IMR-90 (cell line): ENCODE data around the gene NPC1. TPM values are rescaled to one million over a fixed set of nuclear protein-coding genes. Genes with fewer than 3 reads are reported as not detected.

Experiments used
- ATAC-seq: fragments of 200-7000 bp; cut with Tn5 transposase; 2 replicates; pipeline ENCODE4 v1.9.1; 2020; ENCODE audit warnings: low read depth, mild to moderate bottlenecking, moderate library complexity
- BruUV-seq: library from RNA; stranded (reverse); fragments of 400-500 nt; replicated peaks from 2 replicates; lab custom pipeline; 2021; lab: Mats Ljungman, UMichigan
- CTCF ChIA-PET: fragments of 300-600 bp; formaldehyde crosslinking; extraction: SDS; loops from one replicate; lab custom pipeline; 2021; ENCODE audit warnings: antibody characterized with exemption; lab: Yijun Ruan, JAX
- POLR2A ChIA-PET: fragments of 300-600 bp; sonication (Branson Sonifier 250); formaldehyde crosslinking; loops from one replicate; lab custom pipeline; 2022; ENCODE audit warnings: antibody characterized with exemption; ENCODE audit not compliant: unreplicated experiment; lab: Charles Lee
- DNase-seq: peaks from one replicate; pipeline ENCODE4 v3.0.0; 2013
- H2AFZ ChIP-seq: replicated peaks from 2 replicates; pipeline ENCODE3; 2013; ENCODE audit warnings: low read length, mild to moderate bottlenecking; ENCODE audit not compliant: poor library complexity
- H2AK5ac ChIP-seq: 2 replicates; pipeline ENCODE4 v1.6.1; 2013; ENCODE audit warnings: low read depth, low read length, inconsistent platforms
- H2AK9ac ChIP-seq: replicated peaks from 2 replicates; pipeline ENCODE3; 2013; ENCODE audit warnings: mild to moderate bottlenecking, low read depth, low read length, moderate library complexity; ENCODE audit not compliant: poor library complexity
- H2BK120ac ChIP-seq: 2 replicates; pipeline ENCODE4 v1.6.1; 2013; ENCODE audit warnings: low read depth, low read length, inconsistent platforms
- H2BK15ac ChIP-seq: 3 replicates; pipeline ENCODE4 v1.6.1; 2013; ENCODE audit warnings: low read depth, low read length, inconsistent platforms
- H2BK20ac ChIP-seq: 2 replicates; pipeline ENCODE4 v1.6.1; 2013; ENCODE audit warnings: low read depth, mild to moderate bottlenecking, inconsistent platforms, low read length, moderate library complexity
- H2BK5ac ChIP-seq: 2 replicates; pipeline ENCODE4 v1.6.1; 2013; ENCODE audit warnings: mild to moderate bottlenecking, low read depth, low read length, inconsistent platforms; ENCODE audit not compliant: poor library complexity, severe bottlenecking
- H3K14ac ChIP-seq: replicated peaks from 2 replicates; pipeline ENCODE4 v1.6.1; 2013; ENCODE audit warnings: low read depth, low read length, inconsistent platforms
- H3K18ac ChIP-seq: 2 replicates; pipeline ENCODE4 v1.6.1; 2013; ENCODE audit warnings: low read depth, low read length, control low read depth
- H3K23ac ChIP-seq: 2 replicates; pipeline ENCODE4 v1.6.1; 2013; ENCODE audit warnings: low read depth, low read length, inconsistent platforms
- H3K27ac ChIP-seq: 2 replicates; pipeline ENCODE4 v1.5.1; 2013; ENCODE audit warnings: mild to moderate bottlenecking, control low read depth, low read length; ENCODE audit not compliant: insufficient read depth
- H3K27me3 ChIP-seq: 2 replicates; pipeline ENCODE4 v1.6.1; 2013; ENCODE audit warnings: low read length; ENCODE audit not compliant: control insufficient read depth, insufficient read depth
- H3K36me3 ChIP-seq: 2 replicates; pipeline ENCODE4 v1.6.1; 2013; ENCODE audit warnings: low read length, mixed read lengths; ENCODE audit not compliant: control insufficient read depth, insufficient read depth
- H3K4ac ChIP-seq: 2 replicates; pipeline ENCODE4 v1.6.1; 2013; ENCODE audit warnings: low read depth, low read length, inconsistent platforms
- H3K4me1 ChIP-seq: 2 replicates; pipeline ENCODE4 v1.6.1; 2013; ENCODE audit warnings: low read length, mixed read lengths; ENCODE audit not compliant: control insufficient read depth, insufficient read depth
- H3K4me2 ChIP-seq: 2 replicates; pipeline ENCODE4 v1.6.1; 2013; ENCODE audit warnings: low read depth, mild to moderate bottlenecking, control low read depth, low read length, moderate library complexity
- H3K4me3 ChIP-seq: 2 replicates; pipeline ENCODE4 v1.5.1; 2013; ENCODE audit warnings: low read depth, mild to moderate bottlenecking, control low read depth, low read length, moderate library complexity; ENCODE audit not compliant: insufficient read depth
- H3K56ac ChIP-seq: 2 replicates; pipeline ENCODE4 v1.6.1; 2013; ENCODE audit warnings: low read length, inconsistent platforms; ENCODE audit not compliant: insufficient read depth; ENCODE audit errors: extremely low read depth
- H3K79me1 ChIP-seq, 2 experiments: 2 replicates each; pipeline ENCODE4 v1.6.1; 2013; ENCODE audit warnings: low read length in 2 of 2, inconsistent platforms in 1 of 2, low read depth in 1 of 2
- H3K9ac ChIP-seq: 2 replicates; pipeline ENCODE4 v1.6.1; 2013; ENCODE audit warnings: low read depth, low read length, control low read depth
- H3K9me1 ChIP-seq: 2 replicates; pipeline ENCODE4 v1.6.1; 2013; ENCODE audit warnings: low read length, inconsistent platforms; ENCODE audit not compliant: insufficient read depth
- H3K9me3 ChIP-seq: 2 replicates; pipeline ENCODE4 v1.6.1; 2013; ENCODE audit warnings: low read length; ENCODE audit not compliant: control insufficient read depth, insufficient read depth
- H4K20me1 ChIP-seq: 2 replicates; pipeline ENCODE4 v1.6.1; 2013; ENCODE audit warnings: low read length, inconsistent platforms; ENCODE audit not compliant: insufficient read depth
- H4K5ac ChIP-seq: 2 replicates; pipeline ENCODE4 v1.6.1; 2013; ENCODE audit warnings: mild to moderate bottlenecking, low read depth, low read length, control low read depth
- H4K8ac ChIP-seq, 2 experiments: 2 replicates each; pipeline ENCODE4 v1.6.1; 2013; ENCODE audit warnings: low read depth in 2 of 2, low read length in 2 of 2, control low read depth in 1 of 2, inconsistent platforms in 1 of 2
- H4K91ac ChIP-seq: 2 replicates; pipeline ENCODE4 v1.6.1; 2013; ENCODE audit warnings: low read depth, low read length, inconsistent platforms; ENCODE audit not compliant: insufficient read depth
- FOS ChIP-seq: fragments of 150-350 bp; IDR thresholded peaks from 2 replicates; pipeline ENCODE4 v1.6.1; 2016; ENCODE audit warnings: low read depth, low read length
- WGBS, 2 experiments: methylation state at CpG; one replicate each; pipeline versions ENCODE4 v1.1.5 to v1.1.7; 2013; ENCODE audit warnings: missing lambda C conversion rate in 2 of 2; ENCODE audit not compliant: insufficient read length in 1 of 2; ENCODE audit errors: extremely low coverage in 2 of 2; 5-methylcytosine and 5-hydroxymethylcytosine counted together
- dilution Hi-C: fragments of 300-500 bp; cut with HindIII; formaldehyde crosslinking; loops from one replicate; pipeline ENCODE4 v1.14.3; 2018; ENCODE audit warnings: low sequenced_read_pairs; ENCODE audit not compliant: unreplicated experiment
- in situ Hi-C: fragments of 300-500 bp; cut with MboI; formaldehyde crosslinking; loops from 3 replicates; pipeline ENCODE4 v1.14.3; 2019; ENCODE audit warnings: low sequenced_read_pairs, inconsistent platforms, mixed read lengths
- intact Hi-C: fragments of 100-400 bp; cut with micrococcal nuclease; formaldehyde crosslinking; loops from 2 replicates; pipeline ENCODE4 v1.10.0; 2022
- polyA plus RNA-seq, 3 experiments: library from polyadenylated mRNA; depleted of rRNA; stranded (reverse); fragments of >200 nt; gene quantifications; 2 replicates each; pipeline ENCODE4 v1.2.3, GENCODE V29; 2012; ENCODE audit warnings: low replicate concordance in 1 of 3
- total RNA-seq: library from RNA; depleted of rRNA; stranded (reverse); fragments of >200 nt; gene quantifications from 2 replicates; pipeline ENCODE4 v1.2.3, GENCODE V29; 2012

NPC1 gene
- total and polyA plus RNA-seq, 2 of the 4 experiments (the other 2 are of a cell fraction): 7.5 to 7.9 TPM

GRCh38 chr18:23540867-23541266, 45.4 kb downstream of the NPC1 start:
- Histone ChIP-seq H2AFZ (no peak overlapping the region), H3K9me1 (peaks cover 7% of the 10 kb centered on the region; the same call in 1 of the 2 replicates), H3K36me3 (peaks cover 63% of the 10 kb centered on the region), H2AK5ac (no peak overlapping the region), H3K9ac (no peak overlapping the region), H4K5ac (no peak overlapping the region), H3K4ac (no peak overlapping the region), H3K27me3 (no peaks in the 10 kb centered on the region), H4K20me1 (no peaks in the 10 kb centered on the region; the same call in 1 of the 2 replicates), H2AK9ac (no peak overlapping the region), H3K4me1 (no peaks in the 10 kb centered on the region), H3K9me3 (no peaks in the 10 kb centered on the region), H3K18ac (no peak overlapping the region), H4K91ac (no peak overlapping the region), H3K4me3 (no peak overlapping the region), H2BK15ac (no peak overlapping the region), H3K23ac (no peak overlapping the region), H3K56ac (no peak overlapping the region), H3K27ac (no peak overlapping the region), H2BK20ac (no peak overlapping the region), H2BK5ac (no peak overlapping the region), H3K14ac (no peak overlapping the region), H4K8ac (no peak overlapping the region), H3K4me2 (no peak overlapping the region), H3K79me1 (peaks cover 0 to 4% of the 10 kb centered on the region in 2 experiments; a peak in 1 of 4 replicates), H2BK120ac (no peak overlapping the region)
- dilution Hi-C loops: no loop called here
- in situ Hi-C loops: no loop called here
- no CpG with 5 or more reads among the region's 5 CpGs for WGBS, 2 experiments
- CTCF ChIA-PET: interaction anchor here (0.6 to 1.2 kb wide), 2 partner anchors 24 to 29 kb away, joined by 3 to 5 read pairs; no protein-coding TSS in a partner anchor
- peak; percentile 16 for DNase-seq
- TF ChIP-seq FOS: no peak
- intact Hi-C loops: no loop called here
- BruUV-seq: no TSS peak
- no peak for ATAC-seq
- POLR2A ChIA-PET: no interaction called here
